Thyroid gland (tissue), 4 donors: ENCODE data around the gene NKTR. TPM values are rescaled to one million over a fixed set of nuclear protein-coding genes. Genes with fewer than 3 reads are reported as not detected.

ENCODE experiments used
- DNase-seq, 2 donors: peaks; one replicate each; pipeline ENCODE4 v3.0.0-alpha.2; 2019
- H3K27ac ChIP-seq, 3 donors: fragments of 200-600 bp; sonication (generic); 1 replicate in 2 of 3; 2 replicates in 1 of 3; pipeline ENCODE4 v1.5.1; 2016 to 2019; ENCODE audit warnings: mild to moderate bottlenecking in 1 of 3, moderate library complexity in 1 of 3
- H3K27me3 ChIP-seq: fragments of 200-600 bp; sonication (generic); one replicate; pipeline ENCODE4 v1.5.1; 2019
- H3K36me3 ChIP-seq, 2 donors: fragments of 200-600 bp; sonication (generic); one replicate each; pipeline ENCODE4 v1.5.1; 2016 to 2019
- H3K4me1 ChIP-seq, 2 donors: fragments of 200-600 bp; sonication (generic); one replicate each; pipeline ENCODE4 v1.5.1; 2017 to 2019
- H3K4me3 ChIP-seq, 3 donors: fragments of 200-600 bp; sonication (generic); replicated peaks in 1 of 3; 1 replicate in 2 of 3; 2 replicates in 1 of 3; pipeline ENCODE4 v1.5.1; 2016; ENCODE audit warnings: mild to moderate bottlenecking in 1 of 3
- H3K9me3 ChIP-seq: fragments of 200-600 bp; sonication (generic); one replicate; pipeline ENCODE4 v1.5.1; 2017
- CTCF ChIP-seq, 6 experiments: fragments of 200-600 bp in 3 of 6; fragments of 450-650 bp in 3 of 6; sonication (generic) in 3 of 6; IDR thresholded peaks; one replicate each; pipeline ENCODE4 v1.5.1; 2016 to 2019; ENCODE audit warnings: antibody characterized with exemption in 6 of 6, mild to moderate bottlenecking in 2 of 6, inconsistent platforms in 1 of 6, moderate library complexity in 1 of 6
- POLR2A ChIP-seq, 2 donors: fragments of 450-650 bp; IDR thresholded peaks; one replicate each; pipeline ENCODE4 v1.6.1; 2017; ENCODE audit warnings: antibody characterized with exemption in 2 of 2, mild to moderate bottlenecking in 2 of 2, moderate library complexity in 1 of 2
- WGBS, 2 donors: methylation state at CpG; one replicate each; pipeline ENCODE4 v1.1.5; 2017; 5-methylcytosine and 5-hydroxymethylcytosine counted together
- intact Hi-C: fragments of 100-400 bp; cut with DNase I; formaldehyde crosslinking; loops from one replicate; pipeline ENCODE4 v1.15.1; 2023
- total RNA-seq, 4 donors: library from RNA; depleted of rRNA; stranded (reverse); fragments of >200 nt; gene quantifications; one replicate each; pipeline ENCODE4 v1.2.3, GENCODE V29; 2016

Gene NKTR
- total RNA-seq, 4 donors from 2014 or later, result 157 to 383 (median 197) TPM

DNA sequence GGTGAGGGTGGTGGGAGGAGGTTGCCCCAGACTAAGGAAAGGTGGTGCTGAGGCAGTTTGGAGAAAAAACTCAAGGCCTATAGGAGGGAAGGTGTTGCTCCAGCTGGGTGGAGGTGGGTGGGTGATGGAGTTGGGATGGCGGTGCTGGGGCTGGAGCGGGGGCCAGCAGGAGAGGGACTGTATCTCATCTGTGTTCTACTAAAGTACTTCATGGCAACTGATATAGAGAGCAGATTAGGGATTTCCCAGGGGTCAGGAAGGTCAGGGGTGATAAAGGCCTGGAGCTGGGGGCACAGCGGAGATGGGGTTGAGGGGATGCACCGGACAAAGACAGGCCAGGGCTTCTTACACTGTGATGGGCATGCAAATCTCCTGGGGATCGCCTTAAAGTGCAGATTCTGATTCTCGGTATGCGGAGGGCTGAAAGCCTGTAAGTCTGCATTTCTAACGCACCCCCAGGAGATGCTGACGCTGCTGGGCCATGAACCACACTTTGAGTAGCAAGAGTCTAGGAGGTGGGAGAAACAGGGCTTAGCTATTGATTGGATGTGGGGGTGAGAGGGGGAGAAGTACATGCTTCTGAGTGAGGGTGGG is 89.0 kb downstream of the NKTR start:
- no peak overlapping the region for H3K4me3 ChIP-seq
- no peaks in the 10 kb centered on the region for H3K9me3 ChIP-seq
- TF ChIP-seq POLR2A (IDR thresholded peaks at IDR 0.05) (no peak), CTCF (IDR thresholded peaks at IDR 0.05) (no peak)
- no peaks in the 10 kb centered on the region for H3K36me3 ChIP-seq
- H3K4me1 ChIP-seq, result peaks cover 0 to 5% of the 10 kb centered on the region in 2 donors
- no peak overlapping the region for H3K27ac ChIP-seq
- intact Hi-C loops, result no loop called here
- no peaks in the 10 kb centered on the region for H3K27me3 ChIP-seq
- WGBS, 2 donors, result 75 to 81% methylated on average over 9 of the region's 9 CpGs
- no peak for DNase-seq

GRCh38 chr3:42690191-42690590 is 89.7 kb downstream of the NKTR start:
- 79 to 80% methylated on average over 7 of the region's 7 CpGs for WGBS, 2 donors
- Histone ChIP-seq H3K36me3 (no peaks in the 10 kb centered on the region), H3K27me3 (no peaks in the 10 kb centered on the region), H3K4me1 (peaks cover 0 to 5% of the 10 kb centered on the region in 2 donors), H3K9me3 (no peaks in the 10 kb centered on the region), H3K4me3 (no peak overlapping the region), H3K27ac (no peak overlapping the region)
- DNase-seq, result no peak
- no peak for TF ChIP-seq CTCF (IDR thresholded peaks at IDR 0.05)
- no peak for TF ChIP-seq POLR2A (IDR thresholded peaks at IDR 0.05)
- intact Hi-C loops, result no loop called here

DNA sequence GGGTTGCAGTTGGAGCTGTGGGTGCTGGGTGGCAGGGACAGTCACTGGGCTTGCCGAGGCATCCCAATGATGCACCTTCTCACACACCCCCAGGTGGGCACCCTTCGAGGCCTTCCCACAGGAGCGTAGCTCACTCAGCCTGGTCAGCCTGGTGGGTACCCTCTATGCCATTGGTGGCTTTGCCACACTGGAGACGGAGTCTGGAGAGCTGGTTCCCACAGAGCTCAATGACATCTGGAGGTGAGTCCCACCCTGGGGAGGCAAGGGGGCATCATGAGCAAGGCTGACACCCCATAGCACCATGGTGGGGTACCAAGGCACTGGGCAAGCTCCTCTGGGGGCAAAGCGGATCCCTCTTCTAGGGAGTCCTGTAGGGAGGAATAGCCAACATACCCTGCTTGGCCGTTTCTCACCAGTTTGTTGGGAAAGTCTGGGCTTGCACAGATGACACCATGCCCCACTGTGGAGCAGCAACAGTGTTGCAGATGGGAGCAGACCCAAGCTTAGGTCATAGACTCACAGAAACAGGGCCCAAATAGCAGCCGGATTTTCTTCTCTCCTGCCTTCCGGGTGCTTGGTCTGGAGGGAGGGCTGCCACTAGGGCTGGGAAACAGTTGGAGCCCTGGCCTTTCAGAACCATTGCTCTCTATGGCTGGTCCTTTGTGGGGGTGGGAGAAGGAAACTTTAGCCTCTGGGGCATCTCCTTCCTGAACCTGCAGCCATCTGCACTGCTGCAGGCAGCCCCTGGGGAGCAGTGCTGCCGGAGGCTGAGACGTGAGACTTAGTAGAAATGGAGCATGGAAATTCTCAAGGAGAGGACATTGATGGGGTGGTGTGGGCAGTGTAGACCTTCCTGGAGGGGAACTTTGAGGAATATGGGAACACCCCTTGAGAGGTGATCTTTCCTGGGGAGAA is 90.5 kb downstream of the NKTR start:
- Histone ChIP-seq H3K9me3 (no peaks in the 10 kb centered on the region), H3K27ac (no peak overlapping the region), H3K4me1 (peaks cover 0 to 1% of the 10 kb centered on the region in 2 donors), H3K4me3 (no peak overlapping the region), H3K27me3 (no peaks in the 10 kb centered on the region), H3K36me3 (no peaks in the 10 kb centered on the region)
- intact Hi-C loops, result no loop called here
- DNase-seq, result no peak
- 70 to 82% methylated on average over 8 to 10 of the region's 10 CpGs for WGBS, 2 donors
- TF ChIP-seq CTCF (IDR thresholded peaks at IDR 0.05), result no peak
- no peak for TF ChIP-seq POLR2A (IDR thresholded peaks at IDR 0.05)

- WGBS, 2 donors, result 74 to 83% methylated on average over 3 to 13 of the region's 13 CpGs
- H3K27ac ChIP-seq, result no peak overlapping the region
- TF ChIP-seq CTCF (IDR thresholded peaks at IDR 0.05) (no peak), POLR2A (IDR thresholded peaks at IDR 0.05) (no peak)
- no peak for DNase-seq
- intact Hi-C loops, result no loop called here
- no peak overlapping the region for H3K4me3 ChIP-seq
- no peaks in the 10 kb centered on the region for H3K36me3 ChIP-seq
- no peaks in the 10 kb centered on the region for H3K4me1 ChIP-seq
- H3K9me3 ChIP-seq, result no peaks in the 10 kb centered on the region
- no peaks in the 10 kb centered on the region for H3K27me3 ChIP-seq
These were observed 91.6 kb downstream of the NKTR start for GRCh38 chr3:42691816-42692666.
